Transverse colon (tissue), 4 donors: ENCODE results near the gene NRIP3. TPM values are rescaled to one million over a fixed set of nuclear protein-coding genes. Genes with fewer than 3 reads are reported as not detected.
"Not testable (repeated sequence)": the region's sequence is repeated elsewhere in the genome, so short reads cannot be mapped to it uniquely, and the experiment has no call there.

Experiments
- DNase-seq: peaks from one replicate; pipeline ENCODE4 v3.0.0-alpha.2; 2019
- H3K27ac ChIP-seq, 4 donors: fragments of 200-600 bp; sonication (generic); 2 replicates each; pipeline ENCODE4 v1.5.1; 2016 to 2018; ENCODE audit warnings: inconsistent platforms in 4 of 4
- H3K27me3 ChIP-seq: fragments of 200-600 bp; sonication (generic); 2 replicates; pipeline ENCODE4 v1.5.1; 2017; ENCODE audit warnings: inconsistent platforms
- H3K36me3 ChIP-seq, 4 donors: fragments of 200-600 bp; sonication (generic); 2 replicates each; pipeline ENCODE4 v1.5.1; 2017 to 2019; ENCODE audit warnings: inconsistent platforms in 4 of 4
- H3K4me1 ChIP-seq, 4 donors: fragments of 200-600 bp; sonication (generic); 2 replicates each; pipeline ENCODE4 v1.5.1; 2017 to 2020; ENCODE audit warnings: inconsistent platforms in 4 of 4
- H3K4me3 ChIP-seq, 4 donors: fragments of 200-600 bp; sonication (generic); 1 replicate in 1 of 4; 2 replicates in 3 of 4; pipeline versions ENCODE4 v1.5.1 to v1.6.1; 2017 to 2019; ENCODE audit warnings: inconsistent platforms in 4 of 4
- H3K9me3 ChIP-seq, 2 donors: fragments of 200-600 bp; sonication (generic); 2 replicates each; pipeline ENCODE4 v1.5.1; 2017 to 2019; ENCODE audit warnings: inconsistent platforms in 2 of 2
- CTCF ChIP-seq, 5 experiments: fragments of 200-600 bp in 3 of 5; fragments of 450-650 bp in 2 of 5; sonication (generic) in 3 of 5; IDR thresholded peaks; 1 replicate in 2 of 5; 2 replicates in 3 of 5; pipeline ENCODE4 v1.5.1; 2016 to 2017; ENCODE audit warnings: antibody characterized with exemption in 5 of 5, inconsistent platforms in 3 of 5, mild to moderate bottlenecking in 2 of 5, moderate library complexity in 1 of 5
- EP300 ChIP-seq: sonication (generic); formaldehyde crosslinking; IDR thresholded peaks from one replicate; pipeline ENCODE4 v1.6.1; 2017; ENCODE audit warnings: antibody characterized with exemption, low read depth
- POLR2A ChIP-seq: fragments of 450-650 bp; IDR thresholded peaks from one replicate; pipeline ENCODE4 v1.6.1; 2016; ENCODE audit warnings: antibody characterized with exemption, mild to moderate bottlenecking, moderate library complexity
- POLR2AphosphoS5 ChIP-seq, 3 donors: sonication (generic); formaldehyde crosslinking; IDR thresholded peaks; one replicate each; pipeline ENCODE4 v1.6.1; 2016; ENCODE audit warnings: antibody characterized with exemption in 3 of 3
- WGBS, 2 donors: methylation state at CpG; one replicate each; pipeline ENCODE4 v1.1.5; 2018; ENCODE audit warnings: low coverage in 1 of 2; 5-methylcytosine and 5-hydroxymethylcytosine counted together
- in situ Hi-C, 4 donors: fragments of 200-750 bp; cut with MboI; loops; one replicate each; pipeline versions ENCODE4 v1.15.0 to v1.15.1; 2017; ENCODE audit warnings: low sequenced_read_pairs in 3 of 4, low pct_ligation_motif_present in 1 of 4, low pct_unique_long_range_greater_than_20kb in 1 of 4
- intact Hi-C: fragments of 100-400 bp; cut with DNase I; formaldehyde crosslinking; loops from one replicate; pipeline ENCODE4 v1.15.1; 2023; ENCODE audit warnings: low total_unique reads
- total RNA-seq, 4 donors: library from RNA; depleted of rRNA; stranded (reverse); fragments of >200 nt; gene quantifications; one replicate each; pipeline ENCODE4 v1.1.0, GENCODE V29; 2016

Gene NRIP3
- total RNA-seq, 4 donors from 2014 or later = 0.82 to 1.9 TPM; not detected in 2

- Histone ChIP-seq H3K4me3 (no peak overlapping the region), H3K9me3 (no peaks in the 10 kb centered on the region), H3K27me3 (no peaks in the 10 kb centered on the region), H3K4me1 (no peaks in the 10 kb centered on the region), H3K27ac (no peak overlapping the region), H3K36me3 (no peaks in the 10 kb centered on the region)
- in situ Hi-C loops = no loop called here
- intact Hi-C loops = no loop called here
- no peak for DNase-seq
- TF ChIP-seq CTCF (IDR thresholded peaks at IDR 0.05) (no peak), EP300 (no peak), POLR2AphosphoS5 (IDR thresholded peaks at IDR 0.05) (no peak), POLR2A (no peak)
- WGBS, 2 donors = 70% methylated on average over 2 of the region's 2 CpGs; no CpG with 5 or more reads in 1 of the 2 donors
Observed at GRCh38 chr11:8983552-8983951, 20.2 kb downstream of the NRIP3 start.

GRCh38 chr11:8980485-8980884 lies 23.3 kb downstream of the NRIP3 start:
- DNase-seq = no peak
- Histone ChIP-seq H3K4me3 (no peak overlapping the region), H3K36me3 (no peaks in the 10 kb centered on the region), H3K27ac (no peak overlapping the region), H3K27me3 (no peaks in the 10 kb centered on the region), H3K9me3 (no peaks in the 10 kb centered on the region), H3K4me1 (no peaks in the 10 kb centered on the region)
- 69 to 79% methylated on average over 3 of the region's 3 CpGs for WGBS, 2 donors
- no peak for TF ChIP-seq POLR2AphosphoS5 (IDR thresholded peaks at IDR 0.05)
- no peak for TF ChIP-seq EP300
- TF ChIP-seq POLR2A = no peak
- TF ChIP-seq CTCF (IDR thresholded peaks at IDR 0.05) = no peak
- in situ Hi-C loops (no loop called here), intact Hi-C loops (no loop called here)

- intact Hi-C loops, H3K4me3 ChIP-seq, H3K4me1 ChIP-seq, H3K36me3 ChIP-seq, H3K27me3 ChIP-seq, in situ Hi-C loops, DNase-seq, H3K27ac ChIP-seq, H3K9me3 ChIP-seq: not testable (repeated sequence)
- 90 to 100% methylated on average over 2 to 5 of the region's 7 CpGs for WGBS, 2 donors
Observed at GRCh38 chr11:8979365-8979764, 24.4 kb downstream of the NRIP3 start.

- in situ Hi-C loops (loop anchor here in 3 of 4 donors (25.0 kb wide), 1 partner anchor 286 kb away; the partner anchor contains the start of genes RPL27A (in 3 of the 3) and TRIM66 (in 3 of the 3)), intact Hi-C loops (no loop called here)
- no peak for DNase-seq
- Histone ChIP-seq H3K27ac (no peak overlapping the region), H3K4me1 (no peaks in the 10 kb centered on the region), H3K4me3 (no peak overlapping the region), H3K9me3 (no peaks in the 10 kb centered on the region), H3K36me3 (no peaks in the 10 kb centered on the region), H3K27me3 (no peaks in the 10 kb centered on the region)
- 68 to 84% methylated on average over 3 of the region's 3 CpGs for WGBS, 2 donors
- TF ChIP-seq CTCF (IDR thresholded peaks at IDR 0.05) = no peak
- TF ChIP-seq POLR2AphosphoS5 (IDR thresholded peaks at IDR 0.05) = no peak
- TF ChIP-seq EP300 = no peak
- no peak for TF ChIP-seq POLR2A
Observed at GRCh38 chr11:8973121-8973520, 30.7 kb downstream of the NRIP3 start.

- in situ Hi-C loops = loop anchor here in 3 of 4 donors (25.0 kb wide), 1 partner anchor 285 kb away; the partner anchor contains the start of genes RPL27A (in 3 of the 3) and TRIM66 (in 3 of the 3)
- intact Hi-C loops = no loop called here
- no peaks in the 10 kb centered on the region for H3K36me3 ChIP-seq
- no peak overlapping the region for H3K27ac ChIP-seq
- H3K4me1 ChIP-seq = no peaks in the 10 kb centered on the region
- no peaks in the 10 kb centered on the region for H3K27me3 ChIP-seq
- no peak overlapping the region for H3K4me3 ChIP-seq
- WGBS, 2 donors = 72 to 82% methylated on average over 1 of the region's 1 CpG
- H3K9me3 ChIP-seq = no peaks in the 10 kb centered on the region
- no peak for TF ChIP-seq CTCF (IDR thresholded peaks at IDR 0.05)
- no peak for TF ChIP-seq EP300
- no peak for TF ChIP-seq POLR2AphosphoS5 (IDR thresholded peaks at IDR 0.05)
- no peak for TF ChIP-seq POLR2A
- no peak for DNase-seq
Observed at GRCh38 chr11:8971924-8972316, 31.9 kb downstream of the NRIP3 start.
